ENCODE data around the gene SPANXN2. TPM values are rescaled to one million over a fixed set of nuclear protein-coding genes. Genes with fewer than 3 reads are reported as not detected.

Gene SPANXN2
- polyA plus RNA-seq, 2 of the 4 experiments (the other 2 are of a cell fraction) = not detected

DNA sequence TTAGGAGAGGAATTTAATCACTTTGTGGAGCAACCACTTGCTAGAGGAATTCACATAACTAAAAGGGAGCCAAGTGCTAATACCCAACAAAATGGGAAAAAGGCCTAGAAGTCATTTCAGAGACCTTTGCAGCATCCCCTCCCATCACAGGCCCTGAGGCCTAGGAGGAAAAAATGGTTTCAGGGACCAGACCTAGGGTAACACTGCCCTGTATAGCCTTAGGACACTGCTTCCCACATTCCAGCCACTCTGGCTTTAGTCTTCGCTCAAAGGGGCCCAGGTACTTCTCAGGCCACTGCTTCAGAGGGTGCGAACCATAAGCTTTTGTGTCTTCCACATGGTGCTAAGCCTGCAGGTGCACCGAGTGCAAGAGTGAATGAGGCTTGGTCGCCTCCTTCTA, 19.1 kb downstream of the SPANXN2 start:
- DNase-seq (ENCODE audit: low read depth in 1 of 2, low spot score in 1 of 2) (no peak), FAIRE-seq (no peak), ATAC-seq (no peak)
- CTCF ChIA-PET = no interaction called here
- no peak for TF ChIP-seq PBX3 (IDR thresholded peaks at IDR 0.05)
- peak; percentile 17 for TF ChIP-seq ZFP36 (IDR thresholded peaks at IDR 0.05; ENCODE audit: borderline replicate concordance, partially characterized antibody)
- Histone ChIP-seq H3K27ac (no peak overlapping the region), H3K4me2 (no peak overlapping the region), H3K4me3 (no peak overlapping the region), H3K9me3 (no peaks in the 10 kb centered on the region), H3K4me1 (no peaks in the 10 kb centered on the region)
- POLR2A ChIA-PET = no interaction called here
- WGBS (ENCODE audit: missing lambda C conversion rate) = 0% methylated on average over 3 of the region's 4 CpGs

GRCh38 chrX:143694885-143695284, 25.7 kb downstream of the SPANXN2 start:
- CTCF ChIA-PET = no interaction called here
- no peak for FAIRE-seq
- 7% methylated on average over 1 of the region's 1 CpG for WGBS (ENCODE audit: missing lambda C conversion rate)

GRCh38 chrX:143683486-143683885, 37.1 kb downstream of the SPANXN2 start:
- no peak overlapping the region for H3K4me2 ChIP-seq
- 2% methylated on average over 3 of the region's 3 CpGs for WGBS (ENCODE audit: missing lambda C conversion rate)
- TF ChIP-seq, protein P1, sequence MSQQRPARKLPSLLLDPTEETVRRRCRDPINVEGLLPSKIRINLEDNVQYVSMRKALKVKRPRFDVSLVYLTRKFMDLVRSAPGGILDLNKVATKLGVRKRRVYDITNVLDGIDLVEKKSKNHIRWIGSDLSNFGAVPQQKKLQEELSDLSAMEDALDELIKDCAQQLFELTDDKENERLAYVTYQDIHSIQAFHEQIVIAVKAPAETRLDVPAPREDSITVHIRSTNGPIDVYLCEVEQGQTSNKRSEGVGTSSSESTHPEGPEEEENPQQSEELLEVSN (IDR thresholded peaks at IDR 0.05; ENCODE audit: borderline replicate concordance, low read depth) = no peak
- TF ChIP-seq TP53 (CRISPR knock-in tag; IDR thresholded peaks at IDR 0.05) (no peak), POLR2A (IDR thresholded peaks at IDR 0.05; ENCODE audit: low read length) (no peak), NPAS2 (CRISPR knock-in tag; IDR thresholded peaks at IDR 0.05; ENCODE audit: borderline replicate concordance) (no peak), HOXB13 (CRISPR knock-in tag; IDR thresholded peaks at IDR 0.05; ENCODE audit: low read depth) (no peak), ESRRA (IDR thresholded peaks at IDR 0.05; ENCODE audit: borderline replicate concordance, low read length) (no peak), CHD4 (IDR thresholded peaks at IDR 0.05; ENCODE audit: borderline replicate concordance) (no peak), RNF2 (IDR thresholded peaks at IDR 0.05; ENCODE audit: borderline replicate concordance, low read depth) (no peak), CBX2 (IDR thresholded peaks at IDR 0.05; ENCODE audit: borderline replicate concordance, low read depth) (no peak), ZSCAN20 (CRISPR knock-in tag; IDR thresholded peaks at IDR 0.05) (no peak), GATA3 (IDR thresholded peaks at IDR 0.05; ENCODE audit: borderline replicate concordance) (no peak), PHF8 (IDR thresholded peaks at IDR 0.05; ENCODE audit: borderline replicate concordance, low read depth) (no peak), JUN (IDR thresholded peaks at IDR 0.05) (no peak), SREBF2 (IDR thresholded peaks at IDR 0.05) (no peak), HOXB5 (CRISPR knock-in tag; IDR thresholded peaks at IDR 0.05) (no peak)
- TF ChIP-seq, protein P2, sequence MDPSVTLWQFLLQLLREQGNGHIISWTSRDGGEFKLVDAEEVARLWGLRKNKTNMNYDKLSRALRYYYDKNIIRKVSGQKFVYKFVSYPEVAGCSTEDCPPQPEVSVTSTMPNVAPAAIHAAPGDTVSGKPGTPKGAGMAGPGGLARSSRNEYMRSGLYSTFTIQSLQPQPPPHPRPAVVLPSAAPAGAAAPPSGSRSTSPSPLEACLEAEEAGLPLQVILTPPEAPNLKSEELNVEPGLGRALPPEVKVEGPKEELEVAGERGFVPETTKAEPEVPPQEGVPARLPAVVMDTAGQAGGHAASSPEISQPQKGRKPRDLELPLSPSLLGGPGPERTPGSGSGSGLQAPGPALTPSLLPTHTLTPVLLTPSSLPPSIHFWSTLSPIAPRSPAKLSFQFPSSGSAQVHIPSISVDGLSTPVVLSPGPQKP (IDR thresholded peaks at IDR 0.05; ENCODE audit: low read depth, low read length) = no peak

More at GRCh38 chrX:143694885-143695284, 25.7 kb downstream of the SPANXN2 start:
- no peaks in the 10 kb centered on the region for H3K9me3 ChIP-seq
- POLR2A ChIA-PET = no interaction called here
- H3K4me3 ChIP-seq = no peak overlapping the region
- no peak overlapping the region for H3K4me2 ChIP-seq
- TF ChIP-seq CBX8 (IDR thresholded peaks at IDR 0.05) = no peak
- TF ChIP-seq, protein P3, sequence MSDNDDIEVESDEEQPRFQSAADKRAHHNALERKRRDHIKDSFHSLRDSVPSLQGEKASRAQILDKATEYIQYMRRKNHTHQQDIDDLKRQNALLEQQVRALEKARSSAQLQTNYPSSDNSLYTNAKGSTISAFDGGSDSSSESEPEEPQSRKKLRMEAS (IDR thresholded peaks at IDR 0.05) = no peak
- TF ChIP-seq HMGXB4 (CRISPR knock-in tag; IDR thresholded peaks at IDR 0.05; ENCODE audit: borderline replicate concordance) = no peak
- TF ChIP-seq EHMT2 (IDR thresholded peaks at IDR 0.05; ENCODE audit: low read depth) = no peak
- TF ChIP-seq, protein P2 (IDR thresholded peaks at IDR 0.05; ENCODE audit: low read depth, low read length) = no peak
- TF ChIP-seq MAFK (IDR thresholded peaks at IDR 0.05; ENCODE audit: partially characterized antibody) = peak; percentile 59
- ATAC-seq (no peak), DNase-seq (ENCODE audit: low read depth in 1 of 2, low spot score in 1 of 2) (no peak)
- H3K27ac ChIP-seq = no peak overlapping the region
- H3K4me1 ChIP-seq = no peaks in the 10 kb centered on the region

More at GRCh38 chrX:143683486-143683885, 37.1 kb downstream of the SPANXN2 start:
- no peak for DNase-seq (ENCODE audit: low read depth in 1 of 2, low spot score in 1 of 2)
- Histone ChIP-seq H3K27ac (no peak overlapping the region), H3K4me1 (no peaks in the 10 kb centered on the region), H3K9me3 (no peaks in the 10 kb centered on the region), H3K4me3 (no peak overlapping the region)
- ChIA-PET CTCF (no interaction called here), POLR2A (no interaction called here)
- no peak for ATAC-seq
- FAIRE-seq = no peak

Measured in A549 (cell line).